Activated T-cell treated with anti-CD3 and anti-CD28 coated beads, Interleukin-2, amount 50 U/mL, for 72 hours (primary cell): ENCODE data around the gene FERMT2. TPM values are rescaled to one million over a fixed set of nuclear protein-coding genes. Genes with fewer than 3 reads are reported as not detected.

ENCODE experiments used
- ATAC-seq, 2 donors: fragments of 150-1000 bp; cut with Tn5 transposase; replicated peaks in 1 of 2; 2 replicates each; pipeline ENCODE4 v1.10.0; 2021; ENCODE audit warnings: moderate library complexity in 2 of 2, mild to moderate bottlenecking in 1 of 2
- DNase-seq, 2 donors: peaks; one replicate each; pipeline ENCODE4 v3.0.0; 2021 to 2022; ENCODE audit warnings: mixed read lengths in 1 of 2
- H3K27ac Mint-ChIP-seq: one replicate; pipeline ENCODE4 v1.8.0; 2022; ENCODE audit warnings: mild to moderate bottlenecking, moderate library complexity, mixed read lengths
- H3K27me3 Mint-ChIP-seq: one replicate; pipeline ENCODE4 v1.8.0; 2022; ENCODE audit warnings: low read depth, mixed read lengths
- H3K36me3 Mint-ChIP-seq, 2 donors: one replicate each; pipeline ENCODE4 v1.8.0; 2022; ENCODE audit warnings: mixed read lengths in 2 of 2, mild to moderate bottlenecking in 1 of 2; ENCODE audit not compliant: insufficient read depth in 2 of 2
- H3K4me1 Mint-ChIP-seq: one replicate; pipeline ENCODE4 v1.8.0; 2022; ENCODE audit warnings: low read depth, mixed read lengths
- H3K4me3 Mint-ChIP-seq, 2 donors: one replicate each; pipeline ENCODE4 v1.8.0; 2022; ENCODE audit warnings: mild to moderate bottlenecking in 2 of 2, mixed read lengths in 2 of 2, moderate library complexity in 2 of 2
- H3K9me3 Mint-ChIP-seq, 2 donors: one replicate each; pipeline ENCODE4 v1.8.0; 2022; ENCODE audit warnings: mixed read lengths in 2 of 2
- total RNA-seq, 2 donors: library from RNA; stranded (reverse); gene quantifications; one replicate each; pipeline ENCODE4 v1.2.3, GENCODE V29; 2022

The FERMT2 gene
- total RNA-seq, 2 donors from 2014 or later: 12.1 to 18.8 TPM

DNA sequence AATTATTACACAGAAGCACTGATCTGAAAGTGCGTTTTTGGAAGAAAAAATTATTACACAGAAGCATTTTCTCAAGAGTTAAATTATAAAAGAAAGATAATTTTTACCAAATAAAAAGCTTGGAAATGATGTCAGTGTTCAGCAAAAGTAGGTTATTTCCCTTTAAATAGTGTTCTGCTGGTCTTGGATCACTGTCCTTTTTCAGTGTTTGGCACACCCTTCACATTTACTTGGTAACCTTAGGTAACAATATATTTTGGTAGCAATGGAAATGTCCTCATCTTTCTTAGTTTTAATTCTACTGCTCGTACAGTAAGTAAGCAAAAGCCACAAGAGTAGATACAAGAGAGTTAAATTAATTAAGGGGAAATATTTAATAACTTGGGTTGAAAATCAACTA lies 40.3 kb downstream of the FERMT2 start:
- Mint-ChIP-seq H3K9me3 (no peaks in the 10 kb centered on the region), H3K27ac (no peak overlapping the region), H3K4me3 (no peak overlapping the region), H3K27me3 (no peaks in the 10 kb centered on the region), H3K4me1 (no peaks in the 10 kb centered on the region), H3K36me3 (no peaks in the 10 kb centered on the region)
- DNase-seq (no peak), ATAC-seq (no peak)

DNA sequence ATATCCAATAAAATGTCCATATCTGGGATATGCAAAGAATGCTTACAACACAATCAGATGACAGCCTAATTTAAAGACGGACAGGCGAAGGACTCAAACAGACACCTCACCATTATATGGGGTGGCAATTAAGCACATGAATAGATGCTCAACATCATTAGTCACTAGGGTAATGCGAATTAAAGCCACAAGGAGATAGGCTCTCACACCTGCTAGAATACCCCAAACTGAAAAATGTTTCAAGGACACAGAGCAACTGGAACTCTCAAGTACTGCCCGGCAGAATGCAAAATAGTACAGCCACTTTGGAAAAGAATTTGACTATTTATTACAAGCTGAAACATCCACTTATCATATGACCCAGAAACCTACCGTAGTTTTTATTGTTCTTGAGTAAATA lies 42.9 kb downstream of the FERMT2 start:
- H3K27me3 Mint-ChIP-seq: no peaks in the 10 kb centered on the region
- no peaks in the 10 kb centered on the region for H3K4me1 Mint-ChIP-seq
- no peak overlapping the region for H3K27ac Mint-ChIP-seq
- no peak for DNase-seq
- no peak for ATAC-seq
- no peaks in the 10 kb centered on the region for H3K9me3 Mint-ChIP-seq
- no peak overlapping the region for H3K4me3 Mint-ChIP-seq
- H3K36me3 Mint-ChIP-seq: no peaks in the 10 kb centered on the region

DNA sequence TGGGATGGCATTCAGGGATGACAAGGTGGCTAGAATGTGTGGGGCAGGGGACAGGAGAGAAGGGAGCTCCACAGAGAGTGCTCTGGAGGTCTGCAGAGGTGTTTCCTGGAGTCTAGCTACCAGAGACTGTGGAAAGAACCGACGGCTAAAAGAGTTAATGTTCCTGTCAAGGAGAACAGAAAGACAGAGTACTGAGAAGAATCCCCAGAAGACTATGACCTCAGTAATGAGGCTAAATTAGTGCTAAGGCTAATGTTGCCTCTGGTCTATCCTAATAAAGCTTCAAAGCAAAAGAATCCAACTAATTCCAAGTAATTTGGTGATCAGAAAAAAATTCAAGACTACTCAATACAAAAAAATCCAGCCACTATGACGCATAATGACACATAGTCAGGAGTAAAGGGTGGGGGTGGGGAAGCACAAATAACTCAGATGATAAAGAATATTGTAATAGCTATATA lies 44.7 kb downstream of the FERMT2 start:
- no peak overlapping the region for H3K4me3 Mint-ChIP-seq
- no peak overlapping the region for H3K27ac Mint-ChIP-seq
- H3K9me3 Mint-ChIP-seq: no peaks in the 10 kb centered on the region
- DNase-seq (no peak), ATAC-seq (no peak)
- no peaks in the 10 kb centered on the region for H3K27me3 Mint-ChIP-seq
- H3K4me1 Mint-ChIP-seq: no peaks in the 10 kb centered on the region
- no peaks in the 10 kb centered on the region for H3K36me3 Mint-ChIP-seq

GRCh38 chr14:52902971-52903619 lies 47.8 kb downstream of the FERMT2 start:
- H3K9me3 Mint-ChIP-seq: no peaks in the 10 kb centered on the region
- H3K36me3 Mint-ChIP-seq: no peaks in the 10 kb centered on the region
- DNase-seq: no peak
- no peaks in the 10 kb centered on the region for H3K4me1 Mint-ChIP-seq
- H3K4me3 Mint-ChIP-seq: no peak overlapping the region
- no peak for ATAC-seq
- H3K27ac Mint-ChIP-seq: no peak overlapping the region
- H3K27me3 Mint-ChIP-seq: no peaks in the 10 kb centered on the region

DNA sequence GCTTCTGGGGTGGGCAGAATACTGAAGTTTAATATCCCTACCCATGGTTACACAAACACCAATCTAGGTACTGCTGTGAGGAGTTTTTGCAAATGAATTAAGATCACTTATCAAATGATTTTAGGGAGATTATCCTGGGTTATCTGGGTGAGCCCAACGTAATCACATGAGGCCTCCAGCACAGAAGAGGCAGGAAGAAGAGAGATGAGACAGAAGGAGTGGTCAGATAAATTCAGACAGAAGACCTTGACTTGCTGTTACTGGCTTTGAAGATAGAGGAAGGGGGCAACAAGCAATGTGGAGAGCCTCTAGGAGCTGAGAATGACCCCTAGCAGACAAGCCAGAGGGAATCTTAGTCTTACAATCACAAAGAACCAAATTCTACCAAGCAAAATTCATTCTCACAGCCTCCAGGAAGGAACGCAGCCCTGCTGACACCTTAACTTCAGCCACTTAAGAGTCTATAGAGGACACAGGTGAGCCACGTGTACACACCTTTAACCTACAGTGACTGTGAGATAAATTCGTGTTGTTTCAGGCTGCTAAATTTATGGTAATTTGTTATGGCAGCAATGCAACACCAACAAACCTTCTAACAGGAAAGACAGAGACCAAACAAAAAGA lies 49.4 kb downstream of the FERMT2 start:
- Mint-ChIP-seq H3K36me3 (no peaks in the 10 kb centered on the region), H3K9me3 (no peaks in the 10 kb centered on the region), H3K27me3 (no peaks in the 10 kb centered on the region), H3K27ac (no peak overlapping the region), H3K4me3 (no peak overlapping the region), H3K4me1 (no peaks in the 10 kb centered on the region)
- no peak for DNase-seq
- ATAC-seq: no peak

DNA sequence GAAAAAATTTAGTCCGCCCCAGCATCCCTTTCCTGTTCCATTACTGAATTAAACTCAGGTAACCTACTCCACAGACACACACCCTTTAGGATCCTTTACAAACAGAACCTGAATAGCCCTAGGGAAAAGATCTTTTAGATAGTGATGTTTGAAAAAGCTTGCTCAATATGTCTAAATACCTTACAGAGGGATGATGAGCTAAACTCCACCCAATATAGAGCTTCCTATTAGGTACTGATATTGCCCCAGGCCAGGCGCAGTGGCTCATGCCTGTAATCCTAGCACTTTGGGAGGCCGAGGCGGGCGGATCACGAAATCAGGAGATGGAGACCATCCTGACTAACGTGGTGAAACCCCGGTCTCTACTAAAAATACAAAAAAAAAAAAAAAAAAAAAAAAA lies 50.1 kb downstream of the FERMT2 start:
- no peaks in the 10 kb centered on the region for H3K9me3 Mint-ChIP-seq
- no peaks in the 10 kb centered on the region for H3K36me3 Mint-ChIP-seq
- no peak overlapping the region for H3K4me3 Mint-ChIP-seq
- H3K27me3 Mint-ChIP-seq: no peaks in the 10 kb centered on the region
- no peaks in the 10 kb centered on the region for H3K4me1 Mint-ChIP-seq
- DNase-seq (no peak), ATAC-seq (no peak)
- no peak overlapping the region for H3K27ac Mint-ChIP-seq

DNA sequence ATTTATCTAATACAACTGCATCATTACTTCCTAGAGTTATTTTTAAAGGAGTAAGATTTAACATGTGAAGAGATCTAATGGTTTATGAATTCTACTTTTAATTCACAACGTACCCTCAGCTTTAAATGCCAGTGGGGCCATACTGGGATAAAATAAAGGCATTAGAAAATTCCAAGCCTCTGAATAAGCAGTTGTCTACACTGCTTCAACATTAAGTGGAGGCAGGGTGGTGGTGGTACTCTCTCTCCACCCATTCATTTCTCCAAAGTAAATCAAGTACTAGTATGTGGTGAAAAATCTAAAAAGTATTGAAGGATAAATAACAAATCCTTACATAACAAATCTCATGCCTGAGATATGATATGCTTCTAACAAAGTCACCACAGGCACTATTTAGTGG lies 52.4 kb downstream of the FERMT2 start:
- no peak overlapping the region for H3K4me3 Mint-ChIP-seq
- H3K27me3 Mint-ChIP-seq: no peaks in the 10 kb centered on the region
- ATAC-seq: no peak
- no peaks in the 10 kb centered on the region for H3K9me3 Mint-ChIP-seq
- no peak overlapping the region for H3K27ac Mint-ChIP-seq
- DNase-seq: no peak
- H3K36me3 Mint-ChIP-seq: no peaks in the 10 kb centered on the region
- H3K4me1 Mint-ChIP-seq: peaks cover 8% of the 10 kb centered on the region

- no peaks in the 10 kb centered on the region for H3K9me3 Mint-ChIP-seq
- no peak overlapping the region for H3K27ac Mint-ChIP-seq
- no peak overlapping the region for H3K4me3 Mint-ChIP-seq
- DNase-seq (no peak), ATAC-seq (peak; percentile 29 to 73)
- no peaks in the 10 kb centered on the region for H3K27me3 Mint-ChIP-seq
- H3K4me1 Mint-ChIP-seq: peaks cover 8% of the 10 kb centered on the region
- no peaks in the 10 kb centered on the region for H3K36me3 Mint-ChIP-seq
These were observed 55.9 kb downstream of the FERMT2 start for GRCh38 chr14:52895000-52895399.

- no peak overlapping the region for H3K27ac Mint-ChIP-seq
- no peaks in the 10 kb centered on the region for H3K36me3 Mint-ChIP-seq
- H3K9me3 Mint-ChIP-seq: no peaks in the 10 kb centered on the region
- DNase-seq: no peak
- H3K27me3 Mint-ChIP-seq: no peaks in the 10 kb centered on the region
- H3K4me1 Mint-ChIP-seq: peaks cover 8% of the 10 kb centered on the region
- no peak for ATAC-seq
- no peak overlapping the region for H3K4me3 Mint-ChIP-seq
These were observed 59.0 kb downstream of the FERMT2 start for GRCh38 chr14:52891800-52892199.

DNA sequence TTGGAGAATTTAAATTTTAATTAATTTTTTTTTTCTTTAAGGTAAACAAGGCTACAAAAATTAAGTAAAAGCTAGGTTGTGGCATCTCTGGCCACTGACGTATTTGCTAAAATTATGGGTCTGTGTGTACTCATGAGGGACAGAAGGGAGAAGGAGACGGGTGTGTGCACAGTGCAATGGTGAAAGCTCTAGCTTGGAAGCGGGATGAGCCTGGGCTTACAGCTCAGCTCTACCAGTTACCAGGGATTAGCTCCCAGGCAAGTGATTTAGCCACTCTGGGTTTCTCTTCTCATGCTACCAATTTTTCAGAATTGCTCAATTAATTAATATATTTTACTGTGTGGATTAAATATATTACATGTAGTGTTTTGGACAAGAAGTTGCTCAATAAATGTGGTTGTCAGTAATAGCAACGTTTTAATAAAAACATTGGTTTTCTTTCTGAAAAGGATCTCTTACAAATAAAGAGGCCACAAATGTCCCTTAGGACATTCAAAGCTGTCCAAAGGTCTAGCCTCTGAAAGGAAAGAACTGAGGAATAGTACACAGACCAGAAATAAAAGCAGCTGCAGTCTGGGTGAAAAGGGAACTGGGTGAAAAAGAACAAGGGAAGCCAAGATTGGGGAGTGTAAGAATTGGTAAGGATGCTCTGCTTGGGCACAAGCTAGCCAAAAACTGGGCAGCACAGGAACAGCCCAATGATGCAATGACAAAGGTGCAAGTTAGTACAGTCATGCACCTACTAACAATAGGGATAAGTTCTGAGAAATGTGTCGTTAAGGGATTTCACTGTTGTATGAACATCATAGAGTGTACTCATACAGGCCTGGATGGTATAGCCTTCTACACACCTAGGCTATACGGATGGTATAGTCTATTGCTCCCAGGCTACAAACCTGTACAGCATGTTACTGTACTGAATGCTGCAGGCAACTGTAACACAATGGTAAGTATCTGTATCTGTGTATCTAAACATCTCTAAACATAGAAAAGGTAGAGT lies 61.7 kb downstream of the FERMT2 start:
- DNase-seq (no peak), ATAC-seq (no peak)
- H3K27me3 Mint-ChIP-seq: no peaks in the 10 kb centered on the region
- no peaks in the 10 kb centered on the region for H3K9me3 Mint-ChIP-seq
- H3K4me1 Mint-ChIP-seq: no peaks in the 10 kb centered on the region
- H3K27ac Mint-ChIP-seq: no peak overlapping the region
- no peaks in the 10 kb centered on the region for H3K36me3 Mint-ChIP-seq
- H3K4me3 Mint-ChIP-seq: no peak overlapping the region

DNA sequence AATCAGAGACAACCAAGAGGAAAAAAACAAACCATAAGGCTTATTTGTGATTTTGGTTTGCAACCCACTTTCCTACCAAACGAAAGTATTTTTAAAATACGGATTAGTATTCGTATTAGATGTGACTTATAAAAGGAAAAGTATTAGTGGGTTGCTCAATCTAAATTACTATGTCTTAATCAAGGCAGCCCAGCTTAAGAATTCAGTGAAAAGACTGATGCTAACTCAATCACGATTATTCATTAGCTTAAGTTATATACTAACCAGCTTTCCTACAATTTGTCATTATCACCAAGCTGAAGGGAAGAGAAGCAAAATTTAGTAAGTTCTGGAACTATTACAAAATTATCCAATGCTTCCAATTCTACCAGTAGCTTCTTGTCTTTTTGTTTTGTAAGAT lies 62.7 kb downstream of the FERMT2 start:
- Mint-ChIP-seq H3K4me1 (no peaks in the 10 kb centered on the region), H3K27me3 (no peaks in the 10 kb centered on the region), H3K36me3 (no peaks in the 10 kb centered on the region), H3K4me3 (no peak overlapping the region), H3K9me3 (no peaks in the 10 kb centered on the region), H3K27ac (no peak overlapping the region)
- ATAC-seq (no peak), DNase-seq (no peak)

- Mint-ChIP-seq H3K27me3 (no peaks in the 10 kb centered on the region), H3K9me3 (no peaks in the 10 kb centered on the region), H3K4me1 (no peaks in the 10 kb centered on the region), H3K36me3 (no peaks in the 10 kb centered on the region), H3K27ac (no peak overlapping the region), H3K4me3 (no peak overlapping the region)
- ATAC-seq (no peak), DNase-seq (no peak)
These were observed 65.6 kb downstream of the FERMT2 start for GRCh38 chr14:52885230-52885629.

DNA sequence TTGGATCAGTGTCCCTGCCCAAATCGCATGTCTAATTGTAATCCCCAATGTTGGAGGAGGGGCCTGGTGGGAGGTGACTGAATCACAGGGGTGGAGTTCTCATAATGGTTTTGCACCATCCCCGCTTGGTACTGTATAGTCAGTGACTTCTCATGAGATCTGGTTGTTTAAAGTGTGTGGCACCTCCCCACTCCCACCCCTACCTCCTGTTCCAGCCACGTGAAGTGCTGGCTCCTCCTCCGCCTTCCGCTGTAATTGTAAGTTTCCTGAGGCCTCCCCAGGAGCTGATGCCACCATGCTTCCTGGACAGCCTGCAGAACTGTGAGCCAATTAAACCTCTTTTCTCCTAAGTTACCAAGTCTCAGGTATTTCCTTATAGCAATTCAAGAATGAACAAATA lies 67.2 kb downstream of the FERMT2 start:
- Mint-ChIP-seq H3K27me3 (no peaks in the 10 kb centered on the region), H3K4me3 (no peak overlapping the region), H3K27ac (no peak overlapping the region), H3K36me3 (no peaks in the 10 kb centered on the region), H3K4me1 (no peaks in the 10 kb centered on the region), H3K9me3 (no peaks in the 10 kb centered on the region)
- DNase-seq (no peak), ATAC-seq (no peak)
